ENCODE measurements around the gene USP9X. TPM values are rescaled to one million over a fixed set of nuclear protein-coding genes. Genes with fewer than 3 reads are reported as not detected.

The USP9X gene
- polyA plus RNA-seq, 1 of the 3 experiments (the other 2 are of a cell fraction), result 13.2 TPM

DNA sequence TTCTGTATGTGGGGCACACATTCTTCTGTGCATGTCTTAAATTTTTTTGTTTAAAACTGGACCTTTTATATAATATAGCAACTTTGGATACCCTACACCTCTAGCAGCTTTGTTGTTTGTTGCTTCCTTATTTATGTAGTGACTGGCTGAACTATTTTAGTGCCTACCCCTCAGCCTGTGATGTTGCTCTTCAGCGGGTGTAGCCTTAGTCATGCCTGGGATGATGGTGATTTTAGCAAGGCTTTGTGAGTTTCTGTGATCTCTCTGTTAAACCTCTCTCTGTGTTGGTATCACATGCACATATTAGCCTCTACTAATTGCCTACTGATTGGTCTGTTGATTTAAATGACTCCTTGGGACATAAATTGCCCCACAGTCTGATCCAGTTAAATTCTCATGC, 22.8 kb downstream of the USP9X start:
- Histone ChIP-seq H3K9me3 (no peaks in the 10 kb centered on the region), H3K27ac (ENCODE audit: low read depth in 2 of 2, low read length in 1 of 2) (no peak overlapping the region), H3F3A (replicated peaks; ENCODE audit: insufficient read depth) (peaks cover 6% of the 10 kb centered on the region), H4K20me1 (ENCODE audit: insufficient read depth) (peaks cover 100% of the 10 kb centered on the region), H3K4me2 (no peak overlapping the region), H3K9me2 (no peaks in the 10 kb centered on the region), H3K36me3 (replicated peaks in 1 of 2; ENCODE audit: control insufficient read depth in 1 of 2, insufficient read depth in 2 of 2, low read length in 1 of 2) (peaks cover 0 to 16% of the 10 kb centered on the region in 2 experiments), H3K79me2 (ENCODE audit: insufficient read depth) (peaks cover 100% of the 10 kb centered on the region), H3K27me3 (ENCODE audit: insufficient read depth) (no peaks in the 10 kb centered on the region), H3K4me3 (ENCODE audit: low read depth in 2 of 2, low read length in 1 of 2) (no peak overlapping the region), H3K9ac (no peak overlapping the region), H3K4me1 (ENCODE audit: control insufficient read depth in 1 of 2, insufficient read depth in 2 of 2, low read depth in 1 of 2, low read length in 1 of 2) (peaks cover 0 to 12% of the 10 kb centered on the region in 2 experiments; a peak in 3 of 4 replicates), H2AFZ (ENCODE audit: low read depth) (no peak overlapping the region)
- 86% methylated on average over 1 of the region's 1 CpG for WGBS (ENCODE audit: low lambda C conversion rate)
- TF ChIP-seq JUND (IDR thresholded peaks at IDR 0.05) (no peak), TCF12 (IDR thresholded peaks at IDR 0.05) (no peak), NRF1 (IDR thresholded peaks at IDR 0.05; ENCODE audit: low read depth, low read length) (no peak), GATA2 (CRISPR knock-in tag; IDR thresholded peaks at IDR 0.05) (no peak), SIN3A (IDR thresholded peaks at IDR 0.05; ENCODE audit: borderline replicate concordance, low read depth, low read length) (no peak), YY1 (IDR thresholded peaks at IDR 0.05; ENCODE audit: low read depth) (no peak), RFX5 (IDR thresholded peaks at IDR 0.05; ENCODE audit: low read length) (no peak), CHD2 (IDR thresholded peaks at IDR 0.05; ENCODE audit: low read length, partially characterized antibody) (no peak)
- TF ChIP-seq, protein P1, sequence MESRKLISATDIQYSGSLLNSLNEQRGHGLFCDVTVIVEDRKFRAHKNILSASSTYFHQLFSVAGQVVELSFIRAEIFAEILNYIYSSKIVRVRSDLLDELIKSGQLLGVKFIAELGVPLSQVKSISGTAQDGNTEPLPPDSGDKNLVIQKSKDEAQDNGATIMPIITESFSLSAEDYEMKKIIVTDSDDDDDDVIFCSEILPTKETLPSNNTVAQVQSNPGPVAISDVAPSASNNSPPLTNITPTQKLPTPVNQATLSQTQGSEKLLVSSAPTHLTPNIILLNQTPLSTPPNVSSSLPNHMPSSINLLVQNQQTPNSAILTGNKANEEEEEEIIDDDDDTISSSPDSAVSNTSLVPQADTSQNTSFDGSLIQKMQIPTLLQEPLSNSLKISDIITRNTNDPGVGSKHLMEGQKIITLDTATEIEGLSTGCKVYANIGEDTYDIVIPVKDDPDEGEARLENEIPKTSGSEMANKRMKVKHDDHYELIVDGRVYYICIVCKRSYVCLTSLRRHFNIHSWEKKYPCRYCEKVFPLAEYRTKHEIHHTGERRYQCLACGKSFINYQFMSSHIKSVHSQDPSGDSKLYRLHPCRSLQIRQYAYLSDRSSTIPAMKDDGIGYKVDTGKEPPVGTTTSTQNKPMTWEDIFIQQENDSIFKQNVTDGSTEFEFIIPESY (IDR thresholded peaks at IDR 0.05; ENCODE audit: borderline replicate concordance, low read depth), result no peak
- TF ChIP-seq, protein P2, sequence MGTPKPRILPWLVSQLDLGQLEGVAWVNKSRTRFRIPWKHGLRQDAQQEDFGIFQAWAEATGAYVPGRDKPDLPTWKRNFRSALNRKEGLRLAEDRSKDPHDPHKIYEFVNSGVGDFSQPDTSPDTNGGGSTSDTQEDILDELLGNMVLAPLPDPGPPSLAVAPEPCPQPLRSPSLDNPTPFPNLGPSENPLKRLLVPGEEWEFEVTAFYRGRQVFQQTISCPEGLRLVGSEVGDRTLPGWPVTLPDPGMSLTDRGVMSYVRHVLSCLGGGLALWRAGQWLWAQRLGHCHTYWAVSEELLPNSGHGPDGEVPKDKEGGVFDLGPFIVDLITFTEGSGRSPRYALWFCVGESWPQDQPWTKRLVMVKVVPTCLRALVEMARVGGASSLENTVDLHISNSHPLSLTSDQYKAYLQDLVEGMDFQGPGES (IDR thresholded peaks at IDR 0.05; ENCODE audit: low read depth, low read length), result no peak
- TF ChIP-seq, protein P3, sequence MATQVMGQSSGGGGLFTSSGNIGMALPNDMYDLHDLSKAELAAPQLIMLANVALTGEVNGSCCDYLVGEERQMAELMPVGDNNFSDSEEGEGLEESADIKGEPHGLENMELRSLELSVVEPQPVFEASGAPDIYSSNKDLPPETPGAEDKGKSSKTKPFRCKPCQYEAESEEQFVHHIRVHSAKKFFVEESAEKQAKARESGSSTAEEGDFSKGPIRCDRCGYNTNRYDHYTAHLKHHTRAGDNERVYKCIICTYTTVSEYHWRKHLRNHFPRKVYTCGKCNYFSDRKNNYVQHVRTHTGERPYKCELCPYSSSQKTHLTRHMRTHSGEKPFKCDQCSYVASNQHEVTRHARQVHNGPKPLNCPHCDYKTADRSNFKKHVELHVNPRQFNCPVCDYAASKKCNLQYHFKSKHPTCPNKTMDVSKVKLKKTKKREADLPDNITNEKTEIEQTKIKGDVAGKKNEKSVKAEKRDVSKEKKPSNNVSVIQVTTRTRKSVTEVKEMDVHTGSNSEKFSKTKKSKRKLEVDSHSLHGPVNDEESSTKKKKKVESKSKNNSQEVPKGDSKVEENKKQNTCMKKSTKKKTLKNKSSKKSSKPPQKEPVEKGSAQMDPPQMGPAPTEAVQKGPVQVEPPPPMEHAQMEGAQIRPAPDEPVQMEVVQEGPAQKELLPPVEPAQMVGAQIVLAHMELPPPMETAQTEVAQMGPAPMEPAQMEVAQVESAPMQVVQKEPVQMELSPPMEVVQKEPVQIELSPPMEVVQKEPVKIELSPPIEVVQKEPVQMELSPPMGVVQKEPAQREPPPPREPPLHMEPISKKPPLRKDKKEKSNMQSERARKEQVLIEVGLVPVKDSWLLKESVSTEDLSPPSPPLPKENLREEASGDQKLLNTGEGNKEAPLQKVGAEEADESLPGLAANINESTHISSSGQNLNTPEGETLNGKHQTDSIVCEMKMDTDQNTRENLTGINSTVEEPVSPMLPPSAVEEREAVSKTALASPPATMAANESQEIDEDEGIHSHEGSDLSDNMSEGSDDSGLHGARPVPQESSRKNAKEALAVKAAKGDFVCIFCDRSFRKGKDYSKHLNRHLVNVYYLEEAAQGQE (IDR thresholded peaks at IDR 0.05; ENCODE audit: low read depth, low read length), result no peak
- DNase-seq, result no peak
- ChIA-PET CTCF (interaction anchor here (1.0 to 2.4 kb wide), 2 partner anchors 8 to 315 kb away, joined by 3 to 8 read pairs; no protein-coding TSS in a partner anchor), POLR2A (no interaction called here)

Data from SK-N-SH (cell line).